ENCODE results near the gene VIPR2. TPM values are rescaled to one million over a fixed set of nuclear protein-coding genes. Genes with fewer than 3 reads are reported as not detected.

VIPR2 gene
- total and polyA plus RNA-seq, 2 experiments from 2014 or later, result 1.3 to 2.7 TPM

GRCh38 chr7:158979635-158980351, 164.9 kb downstream of the VIPR2 start:
- Mint-ChIP-seq H3K4me1 (no peaks in the 10 kb centered on the region), H3K27me3 (ENCODE audit: insufficient read depth, low read depth, poor library complexity) (peaks cover 11% of the 10 kb centered on the region)
- ATAC-seq, result no peak

More at GRCh38 chr7:158979635-158980351, 164.9 kb downstream of the VIPR2 start:
- Mint-ChIP-seq H3K9me3 (peaks cover 59% of the 10 kb centered on the region), H3K27ac (no peak overlapping the region), H3K4me3 (no peak overlapping the region), H3K36me3 (ENCODE audit: low read depth) (peaks cover 37% of the 10 kb centered on the region)
- H3K4me3 ChIP-seq, result no peak overlapping the region
- no peak overlapping the region for H2AFZ ChIP-seq
- H3K36me3 ChIP-seq (ENCODE audit: insufficient read depth), result peaks cover 4% of the 10 kb centered on the region; the same call in 1 of the 2 replicates
- no peak for TF ChIP-seq CTCF (conservative IDR thresholded peaks at IDR 0.05; ENCODE audit: low read depth in 2 of 2)
- no peak for TF ChIP-seq EZH2 (IDR thresholded peaks at IDR 0.05; ENCODE audit: low read depth, unreplicated experiment)
- no peak for TF ChIP-seq POLR2AphosphoS5 (IDR thresholded peaks at IDR 0.05; ENCODE audit: low read depth)
- no peak for TF ChIP-seq ZNF114 (CRISPR knock-in tag; IDR thresholded peaks at IDR 0.05)
- TF ChIP-seq STAT1 (IDR thresholded peaks at IDR 0.05; ENCODE audit: unreplicated experiment), result no peak
- no peak for TF ChIP-seq EZH2phosphoT487 (IDR thresholded peaks at IDR 0.05; ENCODE audit: unreplicated experiment)
- no peak for TF ChIP-seq JUNB (IDR thresholded peaks at IDR 0.05; ENCODE audit: unreplicated experiment)
- no peak for TF ChIP-seq CREB1 (CRISPR knock-in tag; IDR thresholded peaks at IDR 0.05; ENCODE audit: low read depth)
- TF ChIP-seq REST (IDR thresholded peaks at IDR 0.05; ENCODE audit: unreplicated experiment), result no peak
- no peak for TF ChIP-seq NANOG (IDR thresholded peaks at IDR 0.05; ENCODE audit: borderline replicate concordance)
- no peaks in the 10 kb centered on the region for H3K9me2 ChIP-seq (ENCODE audit: insufficient read depth)
- H4K20me1 ChIP-seq (replicated peaks; ENCODE audit: insufficient read depth), result no peaks in the 10 kb centered on the region
- H3K27ac ChIP-seq (ENCODE audit: low read depth), result no peak overlapping the region
- H3K79me2 ChIP-seq (replicated peaks; ENCODE audit: insufficient read depth), result no peaks in the 10 kb centered on the region
- no peaks in the 10 kb centered on the region for H3K4me1 ChIP-seq (ENCODE audit: insufficient read depth)
- no peak overlapping the region for H3K4me2 ChIP-seq
- H3F3A ChIP-seq (replicated peaks; ENCODE audit: low read depth), result no peaks in the 10 kb centered on the region
- no peaks in the 10 kb centered on the region for H3K27me3 ChIP-seq (ENCODE audit: insufficient read depth)
- DNase-seq (ENCODE audit: low spot score), result no peak

Measured in GM23338 (cell line).